22Rv1 (cell line): ENCODE data around the gene SLC39A7.

ENCODE experiments used
- H3K27ac ChIP-seq: fragments of 450-650 bp; 2 replicates; pipeline ENCODE4 v1.5.1; 2017
- ZFX ChIP-seq: fragments of 450-650 bp; IDR thresholded peaks from 2 replicates; pipeline ENCODE4 v1.6.1; 2017; ENCODE audit warnings: antibody characterized with exemption, borderline replicate concordance
- TF ChIP-seq, protein P1 (sequence below): fragments of 450-650 bp; IDR thresholded peaks from 2 replicates; pipeline ENCODE4 v1.5.1; 2017; ENCODE audit warnings: mild to moderate bottlenecking

SLC39A7 gene

GRCh38 chr6:33185654-33186187 lies 14.9 kb upstream of the SLC39A7 start:
- TF ChIP-seq, protein P1, sequence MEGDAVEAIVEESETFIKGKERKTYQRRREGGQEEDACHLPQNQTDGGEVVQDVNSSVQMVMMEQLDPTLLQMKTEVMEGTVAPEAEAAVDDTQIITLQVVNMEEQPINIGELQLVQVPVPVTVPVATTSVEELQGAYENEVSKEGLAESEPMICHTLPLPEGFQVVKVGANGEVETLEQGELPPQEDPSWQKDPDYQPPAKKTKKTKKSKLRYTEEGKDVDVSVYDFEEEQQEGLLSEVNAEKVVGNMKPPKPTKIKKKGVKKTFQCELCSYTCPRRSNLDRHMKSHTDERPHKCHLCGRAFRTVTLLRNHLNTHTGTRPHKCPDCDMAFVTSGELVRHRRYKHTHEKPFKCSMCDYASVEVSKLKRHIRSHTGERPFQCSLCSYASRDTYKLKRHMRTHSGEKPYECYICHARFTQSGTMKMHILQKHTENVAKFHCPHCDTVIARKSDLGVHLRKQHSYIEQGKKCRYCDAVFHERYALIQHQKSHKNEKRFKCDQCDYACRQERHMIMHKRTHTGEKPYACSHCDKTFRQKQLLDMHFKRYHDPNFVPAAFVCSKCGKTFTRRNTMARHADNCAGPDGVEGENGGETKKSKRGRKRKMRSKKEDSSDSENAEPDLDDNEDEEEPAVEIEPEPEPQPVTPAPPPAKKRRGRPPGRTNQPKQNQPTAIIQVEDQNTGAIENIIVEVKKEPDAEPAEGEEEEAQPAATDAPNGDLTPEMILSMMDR, result no peak
- TF ChIP-seq ZFX, result no peak
- no peak overlapping the region for H3K27ac ChIP-seq

- H3K27ac ChIP-seq, result no peak overlapping the region
- no peak for TF ChIP-seq ZFX
- TF ChIP-seq, protein P1, result no peak
Observed at GRCh38 chr6:33187809-33188208, 12.9 kb upstream of the SLC39A7 start.

DNA sequence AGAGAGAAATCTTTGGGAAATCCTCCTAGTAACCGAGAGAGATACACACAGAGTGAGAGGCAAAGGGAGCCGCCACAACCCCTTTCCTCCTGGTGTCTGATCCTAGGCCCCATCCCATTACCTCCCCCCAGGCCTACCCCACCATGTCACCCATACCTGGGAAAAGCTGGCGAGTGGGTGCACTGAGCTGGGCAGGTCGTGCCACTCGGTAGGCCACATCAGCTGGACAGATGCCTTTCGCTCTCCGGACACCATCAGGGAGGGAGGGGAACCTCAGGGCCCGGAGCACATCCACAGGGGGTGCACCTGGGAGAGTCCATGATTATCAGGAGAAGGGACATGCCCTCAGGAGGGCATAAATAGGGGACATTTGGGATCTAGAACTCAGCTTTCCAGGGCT lies 11.5 kb upstream of the SLC39A7 start:
- TF ChIP-seq, protein P1, result no peak
- no peak for TF ChIP-seq ZFX
- H3K27ac ChIP-seq, result no peak overlapping the region

- TF ChIP-seq ZFX, result no peak
- TF ChIP-seq, protein P1, result no peak
- H3K27ac ChIP-seq, result no peak overlapping the region
Observed at GRCh38 chr6:33189625-33190448, 10.8 kb upstream of the SLC39A7 start.

- TF ChIP-seq, protein P1, result no peak
- no peak for TF ChIP-seq ZFX
- no peak overlapping the region for H3K27ac ChIP-seq
Observed at GRCh38 chr6:33190504-33191107, 10.1 kb upstream of the SLC39A7 start.

DNA sequence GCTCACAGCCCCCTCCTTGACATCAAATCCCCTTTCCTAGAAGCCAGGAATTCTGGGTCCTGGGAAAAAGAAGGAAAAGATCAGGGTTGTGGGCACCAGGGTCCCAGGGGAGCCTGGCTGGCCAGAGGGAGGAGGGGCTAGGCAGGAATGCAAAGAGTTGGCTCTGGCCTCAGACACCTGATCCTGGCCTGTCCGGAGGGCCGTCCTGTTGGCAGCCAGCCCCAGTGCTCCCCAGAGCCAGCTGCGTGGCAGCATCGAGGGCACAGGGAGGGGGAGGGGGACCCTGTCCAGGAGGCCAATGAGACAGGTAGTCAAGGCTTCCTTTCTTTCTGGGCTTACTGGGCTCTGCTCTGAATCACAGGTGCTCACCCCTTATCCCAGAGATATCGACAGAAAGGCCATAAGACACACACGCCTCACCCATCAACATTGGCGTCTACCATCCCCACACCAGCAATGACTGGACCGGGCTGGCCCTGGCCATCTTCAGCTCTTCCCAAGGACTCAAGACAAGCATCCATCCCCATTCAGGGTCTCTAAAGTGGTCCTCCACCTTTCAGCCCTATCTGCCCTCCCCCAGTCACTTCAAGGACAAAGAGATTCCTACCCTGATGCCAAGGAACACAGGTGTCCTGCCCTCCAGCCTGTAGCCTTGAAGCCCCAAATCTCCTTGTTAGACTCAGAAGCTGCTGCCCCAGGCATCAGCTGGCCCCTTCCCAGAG lies 9.1 kb upstream of the SLC39A7 start:
- H3K27ac ChIP-seq, result no peak overlapping the region
- TF ChIP-seq, protein P1, result no peak
- TF ChIP-seq ZFX, result no peak
